GM18951 (cell line): ENCODE results near the gene KCNJ15.

Experiments
- POLR2A ChIP-seq: IDR thresholded peaks from 4 replicates; pipeline ENCODE4 v1.6.1; 2011; ENCODE audit warnings: mild to moderate bottlenecking; ENCODE audit not compliant: insufficient read length, insufficient read depth; ENCODE audit errors: extremely low read depth
- in situ Hi-C: fragments of 300-500 bp; cut with MboI; formaldehyde crosslinking; loops from one replicate; pipeline ENCODE4 v1.12.0; 2022; ENCODE audit warnings: low sequenced_read_pairs, mixed read lengths, inconsistent platforms; ENCODE audit not compliant: unreplicated experiment

Gene KCNJ15

GRCh38 chr21:38342739-38343138 is 85.9 kb downstream of the KCNJ15 start:
- in situ Hi-C loops: no loop called here
- TF ChIP-seq POLR2A: no peak

GRCh38 chr21:38343691-38344090 is 86.9 kb downstream of the KCNJ15 start:
- TF ChIP-seq POLR2A: no peak

GRCh38 chr21:38346286-38346685 is 89.5 kb downstream of the KCNJ15 start:
- TF ChIP-seq POLR2A: no peak
- in situ Hi-C loops: no loop called here

More at GRCh38 chr21:38343691-38344090, 86.9 kb downstream of the KCNJ15 start:
- in situ Hi-C loops: no loop called here

GRCh38 chr21:38349111-38349746 is 92.4 kb downstream of the KCNJ15 start:
- no peak for TF ChIP-seq POLR2A
- in situ Hi-C loops: no loop called here

DNA sequence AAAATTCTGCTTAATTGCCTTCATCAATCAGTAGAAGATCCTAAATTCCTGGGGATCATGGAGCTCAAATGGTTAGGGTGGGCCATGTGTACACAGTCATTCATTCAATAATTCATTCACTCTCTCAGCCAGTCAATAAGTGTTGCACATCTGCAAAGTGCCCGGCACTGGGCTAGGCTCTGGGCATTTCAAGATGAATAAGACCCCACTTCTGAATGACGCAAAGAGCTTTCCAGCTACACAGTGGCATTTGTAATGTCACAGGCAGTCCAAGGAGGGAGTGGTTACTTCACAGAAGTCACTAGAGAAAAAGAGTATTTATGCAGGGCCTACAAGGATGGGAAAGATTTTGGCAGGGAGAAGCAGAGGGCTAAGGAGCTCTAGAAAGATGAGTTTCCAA is 93.2 kb downstream of the KCNJ15 start:
- TF ChIP-seq POLR2A: no peak
- in situ Hi-C loops: loop anchor here (5.0 to 25.0 kb wide), 2 partner anchors 178 to 638 kb away; no protein-coding TSS in a partner anchor

DNA sequence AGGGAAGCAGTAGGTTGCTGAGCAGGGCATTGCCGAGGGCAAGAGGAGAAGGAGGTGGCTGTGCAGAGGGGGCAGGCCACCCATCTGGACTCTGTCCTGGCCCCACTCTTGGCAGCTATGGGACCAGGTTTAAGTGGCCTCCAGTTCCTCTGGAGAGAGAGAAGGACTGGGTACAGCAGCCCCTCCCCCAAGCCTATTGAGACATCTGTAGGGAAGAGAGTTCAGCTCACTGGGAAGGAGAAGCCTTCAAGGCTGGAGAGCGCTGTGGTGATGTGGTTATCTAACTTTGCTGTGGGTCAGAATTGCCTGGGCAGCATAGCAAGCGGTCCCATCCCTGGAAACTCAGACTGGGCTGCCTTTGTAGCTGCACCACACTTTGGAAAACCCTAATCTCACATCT is 93.9 kb downstream of the KCNJ15 start:
- no peak for TF ChIP-seq POLR2A
- in situ Hi-C loops: loop anchor here (5.0 to 25.0 kb wide), 2 partner anchors 178 to 638 kb away; no protein-coding TSS in a partner anchor

DNA sequence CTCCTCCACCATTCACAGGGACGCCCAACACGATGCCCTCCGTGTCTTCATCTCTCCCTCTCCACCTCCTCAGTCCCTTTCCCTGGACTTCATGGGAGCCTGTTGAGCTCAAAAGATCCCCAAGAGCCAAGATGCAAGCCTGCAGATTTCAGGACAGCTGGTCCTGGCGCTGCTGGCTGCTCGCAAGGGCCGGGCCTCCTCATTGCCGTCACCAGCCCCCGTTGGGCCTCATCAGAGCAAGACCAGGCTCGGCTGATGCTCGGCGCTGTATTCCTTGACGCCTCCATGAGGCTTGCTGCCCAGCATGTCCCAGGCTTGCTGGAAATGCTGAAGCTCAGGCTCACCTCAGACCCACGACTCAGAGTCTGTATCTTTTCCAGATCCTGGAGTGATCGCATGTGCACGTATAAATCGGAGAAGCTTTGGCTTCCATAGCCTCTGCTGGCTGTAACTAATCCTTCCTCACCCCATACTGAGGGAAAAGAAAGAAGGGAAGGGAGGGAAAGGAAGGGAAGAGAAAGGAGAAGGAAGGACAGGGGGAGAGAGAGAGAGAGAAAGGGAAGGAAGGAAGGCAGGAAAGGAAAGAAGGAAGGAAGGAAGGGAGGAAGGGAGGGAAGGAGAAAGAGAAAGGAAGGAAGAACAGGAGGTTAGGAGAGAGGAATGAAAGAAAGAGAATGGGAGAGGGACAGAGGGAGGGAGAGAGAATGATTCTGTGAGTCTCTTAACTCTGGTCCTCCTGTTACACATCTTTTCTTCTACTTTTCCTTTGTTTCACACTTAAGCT is 94.6 kb downstream of the KCNJ15 start:
- no peak for TF ChIP-seq POLR2A
- in situ Hi-C loops: loop anchor here (5.0 to 25.0 kb wide), 2 partner anchors 179 to 639 kb away; no protein-coding TSS in a partner anchor

DNA sequence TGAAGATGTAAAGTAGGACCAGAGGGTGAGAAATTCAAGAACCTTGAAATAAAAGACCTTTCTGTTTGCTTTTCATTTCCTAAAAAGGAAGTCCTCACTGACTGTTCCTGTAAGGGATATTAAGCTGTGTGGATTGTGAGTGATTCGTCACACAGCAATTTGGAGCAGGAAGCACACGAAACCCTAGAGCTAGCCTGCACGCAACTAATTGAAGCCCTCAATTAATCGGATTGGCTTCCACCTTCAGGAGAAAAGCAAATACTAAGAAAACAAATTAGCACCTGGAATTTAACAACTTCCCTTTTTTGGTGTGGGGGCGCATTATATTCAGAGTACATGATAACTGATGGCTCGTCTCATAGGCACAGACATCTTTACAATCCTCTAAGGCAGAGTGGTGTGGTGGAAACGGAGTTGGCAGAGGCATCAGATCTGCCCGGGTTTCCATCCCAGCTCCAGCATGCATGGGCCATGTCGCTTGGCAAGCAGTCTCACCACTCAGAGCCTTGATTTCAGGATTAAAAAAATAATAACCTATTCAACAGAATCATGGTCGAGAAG is 95.2 kb downstream of the KCNJ15 start:
- in situ Hi-C loops: loop anchor here (5.0 to 25.0 kb wide), 2 partner anchors 180 to 640 kb away; no protein-coding TSS in a partner anchor
- no peak for TF ChIP-seq POLR2A

GRCh38 chr21:38352536-38353219 is 95.9 kb downstream of the KCNJ15 start:
- in situ Hi-C loops: loop anchor here (5.0 to 25.0 kb wide), 2 partner anchors 180 to 640 kb away; no protein-coding TSS in a partner anchor
- no peak for TF ChIP-seq POLR2A

DNA sequence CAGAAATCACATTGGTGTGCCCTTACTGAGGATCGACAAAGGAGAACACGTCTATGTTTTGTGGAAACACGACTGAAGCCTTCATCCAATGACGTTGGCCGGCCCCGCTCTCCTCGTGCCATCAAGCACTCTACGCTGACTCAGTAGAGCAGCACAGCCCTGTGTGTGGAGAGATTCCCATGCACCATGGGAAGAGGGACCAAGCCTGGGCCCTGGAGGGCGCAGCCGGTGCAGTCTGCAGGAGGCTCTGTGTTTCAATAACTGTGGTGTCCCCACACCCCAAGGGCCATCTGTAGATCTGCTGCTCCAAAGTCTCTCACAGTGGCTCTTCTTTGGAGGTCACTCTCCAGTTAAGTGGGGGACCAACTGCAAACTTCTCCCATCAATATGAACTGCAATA is 97.4 kb downstream of the KCNJ15 start:
- TF ChIP-seq POLR2A: no peak
- in situ Hi-C loops: loop anchor here (5.0 to 25.0 kb wide), 2 partner anchors 182 to 642 kb away; no protein-coding TSS in a partner anchor

- in situ Hi-C loops: loop anchor here (5.0 to 25.0 kb wide), 2 partner anchors 182 to 642 kb away; no protein-coding TSS in a partner anchor
- no peak for TF ChIP-seq POLR2A
Observed at GRCh38 chr21:38354746-38355145, 98.0 kb downstream of the KCNJ15 start.

DNA sequence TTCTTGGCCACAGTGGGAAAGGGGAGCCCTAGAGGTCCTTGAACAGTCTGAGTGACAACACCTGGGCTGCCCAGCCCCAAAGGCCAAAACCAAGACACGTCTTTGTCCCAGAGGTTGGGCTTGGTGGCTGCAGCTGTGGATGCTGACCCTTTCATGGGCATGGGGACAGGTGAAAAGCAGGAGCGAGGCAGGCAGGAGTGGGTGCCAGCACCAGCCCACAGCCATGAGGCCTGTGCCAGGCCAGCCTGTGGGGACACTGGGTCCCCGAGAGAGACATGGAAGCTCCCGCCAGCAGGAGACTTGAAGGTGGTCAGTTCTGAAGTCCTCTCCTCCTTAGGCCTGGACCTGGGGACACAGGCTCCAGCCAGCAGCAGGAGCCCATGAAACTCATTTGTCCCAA is 98.6 kb downstream of the KCNJ15 start:
- in situ Hi-C loops: loop anchor here (25.0 kb wide), 1 partner anchor 643 kb away; no protein-coding TSS in a partner anchor
- TF ChIP-seq POLR2A: no peak
